HEK293 (cell line): ENCODE measurements around the gene DHRS7.

ENCODE experiments used
- ZNF121 ChIP-seq: fragments of 450-650 bp; formaldehyde crosslinking; IDR thresholded peaks from 2 replicates; pipeline ENCODE4 v1.5.1; 2016; ENCODE audit warnings: missing biosample characterization, missing genetic modification characterization
- ZNF19 ChIP-seq: fragments of 450-650 bp; formaldehyde crosslinking; IDR thresholded peaks from 2 replicates; pipeline ENCODE4; 2016; ENCODE audit warnings: missing biosample characterization, missing genetic modification characterization, low read depth

DNA sequence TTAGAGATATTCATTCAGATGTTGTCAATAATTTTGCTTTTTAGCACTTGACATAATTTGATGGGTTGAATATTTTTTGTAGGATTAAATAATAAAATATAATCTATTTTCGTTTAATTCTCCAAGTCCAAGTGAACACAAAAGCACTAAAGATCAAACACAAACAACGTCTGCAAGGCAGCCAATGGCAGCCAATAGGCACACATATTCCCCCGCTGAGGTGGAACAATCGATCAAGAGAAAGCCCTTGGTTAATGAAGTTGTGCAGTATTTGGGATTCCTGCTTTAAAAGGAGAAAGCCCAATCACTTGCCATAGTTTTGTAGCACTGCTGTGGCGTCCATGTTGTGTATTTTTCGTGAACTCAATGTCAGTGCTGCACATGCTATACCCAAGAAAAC is 1.5 kb downstream of the DHRS7 start:
- TF ChIP-seq ZNF121 (tag by site-specific recombination) (no peak), ZNF19 (tag by site-specific recombination) (no peak)
